HEK293 (cell line): Measurements from ENCODE around the gene PRDM7.
A peak's percentile ranks its signal among the peaks of the same experiment; 100 is the strongest.
"Not testable (repeated sequence)": the region's sequence is repeated elsewhere in the genome, so short reads cannot be mapped to it uniquely, and the experiment has no call there.

Experiments used
- CTCF ChIA-PET: fragments of 350-600 bp; formaldehyde crosslinking; extraction: SDS; loops from one replicate; lab custom pipeline; 2021; ENCODE audit warnings: antibody characterized with exemption; lab: Yijun Ruan, JAX
- POLR2A ChIA-PET: fragments of 300-600 bp; formaldehyde crosslinking; extraction: SDS; loops from one replicate; lab custom pipeline; 2020; ENCODE audit warnings: antibody characterized with exemption, inconsistent platforms; lab: Yijun Ruan, JAX
- H3K27ac ChIP-seq: fragments of 200-500 bp; sonication (Bioruptor generic); 2 replicates; pipeline ENCODE4 v1.5.1; 2014; ENCODE audit warnings: low read depth, low read length, control low read depth, inconsistent platforms; ENCODE audit errors: extremely low read depth
- H3K36me3 ChIP-seq, 2 experiments: fragments of 200-500 bp in 1 of 2; sonication (Bioruptor generic) in 1 of 2; 1 replicate in 1 of 2; 2 replicates in 1 of 2; pipeline ENCODE4 v1.5.1; 2014 to 2017; ENCODE audit warnings: inconsistent platforms in 2 of 2, low read length in 2 of 2; ENCODE audit not compliant: control insufficient read depth in 2 of 2, insufficient read depth in 1 of 2
- H3K4me1 ChIP-seq: fragments of 200-500 bp; sonication (Bioruptor generic); 2 replicates; pipeline ENCODE4 v1.5.1; 2014; ENCODE audit warnings: mild to moderate bottlenecking, low read length, inconsistent platforms; ENCODE audit not compliant: control insufficient read depth, insufficient read depth
- H3K4me3 ChIP-seq: 2 replicates; pipeline ENCODE4 v1.5.1; 2011; ENCODE audit warnings: low read depth, mild to moderate bottlenecking, control low read depth, low read length, moderate library complexity
- H3K9me3 ChIP-seq: fragments of 200-500 bp; sonication (Bioruptor generic); 2 replicates; pipeline ENCODE4 v1.5.1; 2014; ENCODE audit warnings: low read depth, low read length, inconsistent platforms; ENCODE audit not compliant: control insufficient read depth, insufficient read depth
- EGR2 ChIP-seq: fragments of 450-650 bp; formaldehyde crosslinking; IDR thresholded peaks from 2 replicates; pipeline ENCODE4 v1.5.1; 2016; ENCODE audit warnings: low read depth, missing biosample characterization, missing genetic modification characterization
- GFI1B ChIP-seq: fragments of 450-650 bp; formaldehyde crosslinking; IDR thresholded peaks from 2 replicates; pipeline ENCODE4 v1.5.1; 2016; ENCODE audit warnings: missing biosample characterization, missing genetic modification characterization
- GLI2 ChIP-seq: fragments of 450-650 bp; formaldehyde crosslinking; IDR thresholded peaks from 2 replicates; pipeline ENCODE4; 2017; ENCODE audit warnings: missing biosample characterization, missing genetic modification characterization, low read depth, borderline replicate concordance
- GLIS1 ChIP-seq: fragments of 450-650 bp; formaldehyde crosslinking; IDR thresholded peaks from 2 replicates; pipeline ENCODE4 v1.5.1; 2016; ENCODE audit warnings: missing biosample characterization, missing genetic modification characterization
- SALL2 ChIP-seq: fragments of 450-650 bp; formaldehyde crosslinking; IDR thresholded peaks from 2 replicates; pipeline ENCODE4 v1.5.0; 2017; ENCODE audit warnings: missing biosample characterization, mild to moderate bottlenecking, missing genetic modification characterization, borderline replicate concordance
- ZFHX2 ChIP-seq: fragments of 450-650 bp; formaldehyde crosslinking; conservative IDR thresholded peaks from 2 replicates; pipeline ENCODE4 v1.5.1; 2016; ENCODE audit warnings: missing biosample characterization, missing genetic modification characterization
- ZFP37 ChIP-seq: fragments of 450-650 bp; formaldehyde crosslinking; IDR thresholded peaks from 2 replicates; pipeline ENCODE4 v1.5.1; 2016; ENCODE audit warnings: missing biosample characterization, missing genetic modification characterization
- ZFP69B ChIP-seq: fragments of 450-650 bp; formaldehyde crosslinking; IDR thresholded peaks from 2 replicates; pipeline ENCODE4 v1.5.1; 2016; ENCODE audit warnings: missing biosample characterization, missing genetic modification characterization
- ZNF132 ChIP-seq: fragments of 450-650 bp; formaldehyde crosslinking; IDR thresholded peaks from 2 replicates; pipeline ENCODE4 v1.5.1; 2017; ENCODE audit warnings: missing biosample characterization, missing genetic modification characterization, borderline replicate concordance
- ZNF169 ChIP-seq: fragments of 450-650 bp; formaldehyde crosslinking; IDR thresholded peaks from 2 replicates; pipeline ENCODE4 v1.5.1; 2016; ENCODE audit warnings: missing biosample characterization, missing genetic modification characterization
- ZNF266 ChIP-seq: fragments of 450-650 bp; formaldehyde crosslinking; IDR thresholded peaks from 2 replicates; pipeline ENCODE4 v1.5.1; 2016; ENCODE audit warnings: missing biosample characterization, missing genetic modification characterization, low read depth
- ZNF555 ChIP-seq: fragments of 450-650 bp; formaldehyde crosslinking; conservative IDR thresholded peaks from 2 replicates; pipeline ENCODE4 v1.5.1; 2017; ENCODE audit warnings: missing biosample characterization, mild to moderate bottlenecking, missing genetic modification characterization, inconsistent platforms

Gene PRDM7

GRCh38 chr16:90097010-90097684, 20.0 kb upstream of the PRDM7 start:
- H3K4me1 ChIP-seq, H3K4me3 ChIP-seq, H3K27ac ChIP-seq, CTCF ChIA-PET, POLR2A ChIA-PET, H3K36me3 ChIP-seq, H3K9me3 ChIP-seq: not testable (repeated sequence)

GRCh38 chr16:90094791-90095190, 17.7 kb upstream of the PRDM7 start:
- POLR2A ChIA-PET = not testable (repeated sequence)

DNA sequence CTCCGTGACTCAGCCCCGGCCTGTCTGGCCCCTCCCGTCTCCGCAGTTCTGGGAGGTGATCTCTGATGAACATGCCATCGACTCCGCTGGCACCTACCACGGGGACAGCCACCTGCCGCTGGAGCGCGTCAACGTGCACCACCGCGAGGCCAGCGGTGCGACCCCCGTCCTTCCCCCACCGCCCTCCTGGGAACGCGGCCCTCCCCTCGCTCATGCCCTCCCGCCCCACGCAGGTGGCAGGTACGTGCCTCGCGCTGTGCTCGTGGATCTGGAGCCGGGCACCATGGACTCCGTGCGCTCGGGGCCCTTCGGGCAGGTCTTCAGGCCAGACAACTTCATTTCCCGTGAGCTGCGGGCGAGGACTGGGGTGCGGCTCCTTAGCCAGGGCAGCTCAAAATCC, 17.2 kb upstream of the PRDM7 start:
- H3K36me3 ChIP-seq, H3K27ac ChIP-seq, CTCF ChIA-PET, POLR2A ChIA-PET, H3K4me3 ChIP-seq, H3K4me1 ChIP-seq, H3K9me3 ChIP-seq: not testable (repeated sequence)

More at GRCh38 chr16:90094791-90095190, 17.7 kb upstream of the PRDM7 start:
- H3K36me3 ChIP-seq, H3K4me1 ChIP-seq, H3K27ac ChIP-seq, CTCF ChIA-PET, H3K4me3 ChIP-seq, H3K9me3 ChIP-seq: not testable (repeated sequence)

GRCh38 chr16:90093799-90094198, 16.7 kb upstream of the PRDM7 start:
- CTCF ChIA-PET = interaction anchor here (1.6 kb wide), 1 partner anchor 12 kb away, joined by 5 read pairs; no protein-coding TSS in a partner anchor
- POLR2A ChIA-PET, H3K27ac ChIP-seq, H3K4me3 ChIP-seq, H3K4me1 ChIP-seq, H3K36me3 ChIP-seq, H3K9me3 ChIP-seq: not testable (repeated sequence)

- CTCF ChIA-PET = interaction anchor here (1.6 kb wide), 1 partner anchor 11 kb away, joined by 5 read pairs; no protein-coding TSS in a partner anchor
- H3K36me3 ChIP-seq, H3K4me1 ChIP-seq, H3K4me3 ChIP-seq, H3K9me3 ChIP-seq, H3K27ac ChIP-seq, POLR2A ChIA-PET: not testable (repeated sequence)
Measured at GRCh38 chr16:90092781-90093180, 15.7 kb upstream of the PRDM7 start.

DNA sequence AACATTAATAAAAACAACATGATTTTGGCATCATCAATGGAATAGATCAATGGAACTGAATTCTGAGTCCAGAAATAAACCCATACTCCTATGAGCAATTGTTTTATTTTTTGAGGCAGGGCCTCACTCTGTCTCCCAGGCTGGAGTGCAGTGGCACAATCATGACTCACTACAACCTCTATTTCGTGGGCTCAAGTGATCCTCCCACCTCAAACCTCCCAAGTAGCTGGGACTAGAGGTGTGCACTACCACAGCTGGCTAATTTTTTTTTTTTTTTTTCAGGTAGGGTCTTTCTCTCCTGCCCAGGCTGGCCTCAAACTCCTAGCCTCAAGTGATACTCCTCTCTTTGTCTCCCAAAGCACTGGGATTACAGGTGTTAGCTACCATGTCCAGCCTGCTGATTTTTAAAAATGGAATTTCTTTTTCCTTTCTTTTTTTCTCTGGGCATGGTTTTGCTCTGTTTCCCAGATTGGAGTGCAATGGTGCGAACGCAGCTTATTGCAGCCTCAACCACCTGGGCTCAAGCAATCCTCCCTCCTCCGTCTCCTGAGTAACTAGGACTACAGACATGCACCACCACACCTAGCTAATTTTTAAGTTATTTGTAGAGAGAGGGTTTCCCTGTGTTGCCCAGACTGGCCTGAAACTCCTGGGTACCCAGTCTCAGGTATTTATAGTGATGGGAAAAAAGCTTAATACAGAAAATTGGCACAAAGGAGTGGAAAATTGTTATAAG, 7.3 kb upstream of the PRDM7 start:
- Histone ChIP-seq H3K9me3 (no peaks in the 10 kb centered on the region), H3K36me3 (no peaks in the 10 kb centered on the region), H3K4me3 (no peak overlapping the region), H3K27ac (no peak overlapping the region), H3K4me1 (no peaks in the 10 kb centered on the region)
- TF ChIP-seq EGR2 (peak; percentile 37; the same call in 1 of the 2 replicates), GLI2 (tag by site-specific recombination) (no peak), ZNF266 (no peak), ZNF169 (tag by site-specific recombination) (no peak), SALL2 (tag by site-specific recombination) (no peak), ZFP37 (tag by site-specific recombination) (no peak), ZFP69B (no peak), ZNF132 (tag by site-specific recombination) (no peak), GFI1B (no peak), GLIS1 (tag by site-specific recombination) (no peak), ZNF555 (tag by site-specific recombination) (no peak), ZFHX2 (peak; percentile 52)
- POLR2A ChIA-PET = no interaction called here
- CTCF ChIA-PET = interaction anchor here (0.7 to 0.9 kb wide), 2 partner anchors 111 to 379 kb away, joined by 4 to 5 read pairs; no protein-coding TSS in a partner anchor
